Activated naive CD8-positive, alpha-beta T cell treated with anti-CD3 and anti-CD28 coated beads for 36 hours (primary cell): ENCODE measurements around the gene PCSK4. TPM values are rescaled to one million over a fixed set of nuclear protein-coding genes. Genes with fewer than 3 reads are reported as not detected.
"Not testable (repeated sequence)": the region's sequence is repeated elsewhere in the genome, so short reads cannot be mapped to it uniquely, and the experiment has no call there.

Experiments used
- DNase-seq: peaks from one replicate; pipeline ENCODE4 v3.0.0; 2021
- H3K27ac Mint-ChIP-seq: one replicate; pipeline ENCODE4 v1.8.0; 2022; ENCODE audit warnings: mild to moderate bottlenecking, moderate library complexity, mixed read lengths
- H3K27me3 Mint-ChIP-seq: one replicate; pipeline ENCODE4 v1.8.0; 2022; ENCODE audit warnings: mild to moderate bottlenecking, mixed read lengths
- H3K36me3 Mint-ChIP-seq: one replicate; pipeline ENCODE4 v1.8.0; 2021; ENCODE audit warnings: mild to moderate bottlenecking, mixed read lengths
- H3K4me1 Mint-ChIP-seq: one replicate; pipeline ENCODE4 v1.8.0; 2021; ENCODE audit warnings: mixed read lengths
- H3K4me3 Mint-ChIP-seq: one replicate; pipeline ENCODE4 v1.8.0; 2022; ENCODE audit warnings: mild to moderate bottlenecking, moderate library complexity, mixed read lengths
- H3K9me3 Mint-ChIP-seq: one replicate; pipeline ENCODE4 v1.8.0; 2022; ENCODE audit warnings: mixed read lengths
- total RNA-seq, 2 experiments: library from RNA; stranded (reverse); gene quantifications; one replicate each; pipeline ENCODE4 v1.2.3, GENCODE V29; 2021

PCSK4 gene
- total RNA-seq, 2 experiments from 2014 or later: 1.5 to 1.7 TPM

- Mint-ChIP-seq H3K4me3 (peak overlapping the region; percentile 99), H3K27ac (peak overlapping the region; percentile 65), H3K4me1 (peaks cover 33% of the 10 kb centered on the region), H3K9me3 (no peaks in the 10 kb centered on the region), H3K27me3 (no peaks in the 10 kb centered on the region), H3K36me3 (peaks cover 47% of the 10 kb centered on the region)
- no peak for DNase-seq
Measured at GRCh38 chr19:1440418-1440801, 49.7 kb downstream of the PCSK4 start.

GRCh38 chr19:1439525-1440417, 50.4 kb downstream of the PCSK4 start:
- H3K9me3 Mint-ChIP-seq, DNase-seq, H3K27me3 Mint-ChIP-seq: not testable (repeated sequence)
- Mint-ChIP-seq H3K4me1 (peaks cover 29% of the 10 kb centered on the region), H3K36me3 (peaks cover 49% of the 10 kb centered on the region), H3K4me3 (peak overlapping the region; percentile 99), H3K27ac (peak overlapping the region; percentile 88)

GRCh38 chr19:1438933-1439354, 51.2 kb downstream of the PCSK4 start:
- Mint-ChIP-seq H3K9me3 (no peaks in the 10 kb centered on the region), H3K4me3 (peak overlapping the region; percentile 99), H3K4me1 (peaks cover 27% of the 10 kb centered on the region), H3K36me3 (peaks cover 49% of the 10 kb centered on the region), H3K27ac (peak overlapping the region; percentile 88), H3K27me3 (no peaks in the 10 kb centered on the region)
- DNase-seq: no peak

- Mint-ChIP-seq H3K9me3 (no peaks in the 10 kb centered on the region), H3K36me3 (peaks cover 49% of the 10 kb centered on the region), H3K4me1 (peaks cover 27% of the 10 kb centered on the region), H3K27me3 (no peaks in the 10 kb centered on the region), H3K27ac (peak within 1 kb of the TSS; percentile 100), H3K4me3 (peak within 1 kb of the TSS; percentile 99)
- peak; percentile 96 for DNase-seq
Measured at GRCh38 chr19:1438035-1438932, 51.9 kb downstream of the PCSK4 start, which contains the start of gene RPS15. RPS15 (plus strand) TSS chr19:1438396; CDS start chr19:1438426, 30 bp downstream.

GRCh38 chr19:1437609-1438008, 52.5 kb downstream of the PCSK4 start:
- H3K27me3 Mint-ChIP-seq: no peaks in the 10 kb centered on the region
- H3K27ac Mint-ChIP-seq: peak overlapping the region; percentile 38
- peaks cover 47% of the 10 kb centered on the region for H3K36me3 Mint-ChIP-seq
- H3K4me1 Mint-ChIP-seq: peaks cover 24% of the 10 kb centered on the region
- H3K9me3 Mint-ChIP-seq: no peaks in the 10 kb centered on the region
- DNase-seq: no peak
- H3K4me3 Mint-ChIP-seq: peak overlapping the region; percentile 99

- Mint-ChIP-seq H3K27me3 (no peaks in the 10 kb centered on the region), H3K36me3 (peaks cover 26% of the 10 kb centered on the region), H3K27ac (no peak overlapping the region), H3K4me1 (peaks cover 17% of the 10 kb centered on the region), H3K9me3 (no peaks in the 10 kb centered on the region), H3K4me3 (no peak overlapping the region)
- no peak for DNase-seq
Measured at GRCh38 chr19:1435378-1435989, 54.7 kb downstream of the PCSK4 start.

GRCh38 chr19:1434577-1435060, 55.5 kb downstream of the PCSK4 start:
- peaks cover 10% of the 10 kb centered on the region for H3K4me1 Mint-ChIP-seq
- H3K27ac Mint-ChIP-seq: no peak overlapping the region
- no peaks in the 10 kb centered on the region for H3K27me3 Mint-ChIP-seq
- H3K4me3 Mint-ChIP-seq: no peak overlapping the region
- DNase-seq: no peak
- no peaks in the 10 kb centered on the region for H3K9me3 Mint-ChIP-seq
- H3K36me3 Mint-ChIP-seq: peaks cover 17% of the 10 kb centered on the region

- no peak overlapping the region for H3K4me3 Mint-ChIP-seq
- no peaks in the 10 kb centered on the region for H3K27me3 Mint-ChIP-seq
- H3K36me3 Mint-ChIP-seq: peaks cover 11% of the 10 kb centered on the region
- no peak for DNase-seq
- H3K9me3 Mint-ChIP-seq: no peaks in the 10 kb centered on the region
- no peak overlapping the region for H3K27ac Mint-ChIP-seq
- peaks cover 7% of the 10 kb centered on the region for H3K4me1 Mint-ChIP-seq
Measured at GRCh38 chr19:1434040-1434366, 56.1 kb downstream of the PCSK4 start.

- DNase-seq: no peak
- H3K4me1 Mint-ChIP-seq: peaks cover 7% of the 10 kb centered on the region
- no peak overlapping the region for H3K27ac Mint-ChIP-seq
- no peaks in the 10 kb centered on the region for H3K27me3 Mint-ChIP-seq
- no peak overlapping the region for H3K4me3 Mint-ChIP-seq
- no peaks in the 10 kb centered on the region for H3K9me3 Mint-ChIP-seq
- peaks cover 7% of the 10 kb centered on the region for H3K36me3 Mint-ChIP-seq
Measured at GRCh38 chr19:1433119-1434039, 56.8 kb downstream of the PCSK4 start.

- Mint-ChIP-seq H3K27ac (no peak overlapping the region), H3K36me3 (peaks cover 4% of the 10 kb centered on the region), H3K9me3 (no peaks in the 10 kb centered on the region), H3K4me1 (peaks cover under 1% of the 10 kb centered on the region), H3K27me3 (no peaks in the 10 kb centered on the region), H3K4me3 (no peak overlapping the region)
- no peak for DNase-seq
Measured at GRCh38 chr19:1432507-1432887, 57.7 kb downstream of the PCSK4 start.

GRCh38 chr19:1431759-1432506, 58.2 kb downstream of the PCSK4 start:
- Mint-ChIP-seq H3K9me3 (no peaks in the 10 kb centered on the region), H3K4me3 (no peak overlapping the region), H3K27me3 (no peaks in the 10 kb centered on the region), H3K4me1 (no peaks in the 10 kb centered on the region), H3K36me3 (peaks cover 4% of the 10 kb centered on the region), H3K27ac (no peak overlapping the region)
- no peak for DNase-seq
